ENCODE results near the gene TPPP2.

DNA sequence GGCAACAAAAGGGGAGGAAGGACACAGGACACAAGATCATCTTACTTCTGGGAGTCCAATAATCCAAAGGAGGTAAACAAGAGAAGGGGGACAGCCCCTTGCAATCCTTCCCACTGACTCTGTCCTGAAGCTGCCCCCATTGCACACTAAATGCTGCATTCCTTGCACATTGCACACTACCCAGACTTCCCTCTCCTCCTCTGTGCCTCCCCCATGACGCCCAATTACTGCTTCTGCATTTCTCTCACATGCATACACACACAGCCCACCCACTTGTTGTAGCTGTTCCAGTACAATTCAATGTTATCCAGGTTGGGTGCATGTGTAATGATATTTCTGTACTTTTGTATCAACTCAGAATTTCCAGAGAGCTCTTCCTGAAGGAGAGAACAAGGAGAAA lies 10.7 kb upstream of the TPPP2 start:
- TF ChIP-seq, protein P1, sequence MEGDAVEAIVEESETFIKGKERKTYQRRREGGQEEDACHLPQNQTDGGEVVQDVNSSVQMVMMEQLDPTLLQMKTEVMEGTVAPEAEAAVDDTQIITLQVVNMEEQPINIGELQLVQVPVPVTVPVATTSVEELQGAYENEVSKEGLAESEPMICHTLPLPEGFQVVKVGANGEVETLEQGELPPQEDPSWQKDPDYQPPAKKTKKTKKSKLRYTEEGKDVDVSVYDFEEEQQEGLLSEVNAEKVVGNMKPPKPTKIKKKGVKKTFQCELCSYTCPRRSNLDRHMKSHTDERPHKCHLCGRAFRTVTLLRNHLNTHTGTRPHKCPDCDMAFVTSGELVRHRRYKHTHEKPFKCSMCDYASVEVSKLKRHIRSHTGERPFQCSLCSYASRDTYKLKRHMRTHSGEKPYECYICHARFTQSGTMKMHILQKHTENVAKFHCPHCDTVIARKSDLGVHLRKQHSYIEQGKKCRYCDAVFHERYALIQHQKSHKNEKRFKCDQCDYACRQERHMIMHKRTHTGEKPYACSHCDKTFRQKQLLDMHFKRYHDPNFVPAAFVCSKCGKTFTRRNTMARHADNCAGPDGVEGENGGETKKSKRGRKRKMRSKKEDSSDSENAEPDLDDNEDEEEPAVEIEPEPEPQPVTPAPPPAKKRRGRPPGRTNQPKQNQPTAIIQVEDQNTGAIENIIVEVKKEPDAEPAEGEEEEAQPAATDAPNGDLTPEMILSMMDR (IDR thresholded peaks at IDR 0.05): no peak
- no peak for TF ChIP-seq EZH2 (IDR thresholded peaks at IDR 0.05; ENCODE audit: borderline replicate concordance, insufficient read depth, low read depth, low read length, poor library complexity, severe bottlenecking)

Measured in B cell (primary cell).